ENCODE measurements around the gene GJB1.
"Not testable (repeated sequence)": the region's sequence is repeated elsewhere in the genome, so short reads cannot be mapped to it uniquely, and the experiment has no call there.

GJB1 gene

GRCh38 chrX:71177327-71177726 lies 45.7 kb upstream of the GJB1 start:
- Histone ChIP-seq H3K79me2 (ENCODE audit: insufficient read depth, low read length) (0 out of 2 replicates have a peak, but pooled peaks cover 4% of the 10 kb centered on the region), H3K27ac (ENCODE audit: low read length) (no peak overlapping the region), H3K4me3 (ENCODE audit: low read depth in 1 of 2, low read length in 2 of 2) (no peak overlapping the region), H3K9ac (ENCODE audit: low read depth, low read length) (no peak overlapping the region), H2AFZ (ENCODE audit: low read depth, low read length) (no peak overlapping the region), H3K27me3 (ENCODE audit: insufficient read depth, low read length, poor library complexity) (no peaks in the 10 kb centered on the region), H4K20me1 (ENCODE audit: insufficient read depth, low read length) (no peaks in the 10 kb centered on the region), H3K9me3 (ENCODE audit: insufficient read depth, low read length, severe bottlenecking) (no peaks in the 10 kb centered on the region), H3K36me3 (ENCODE audit: insufficient read depth, low read length) (peaks cover 32% of the 10 kb centered on the region), H3K4me1 (ENCODE audit: insufficient read depth, low read length) (peaks cover 12% of the 10 kb centered on the region), H3K4me2 (ENCODE audit: insufficient read depth, low read length) (no peak overlapping the region)
- DNase-seq = no peak
- TF ChIP-seq, protein P1, sequence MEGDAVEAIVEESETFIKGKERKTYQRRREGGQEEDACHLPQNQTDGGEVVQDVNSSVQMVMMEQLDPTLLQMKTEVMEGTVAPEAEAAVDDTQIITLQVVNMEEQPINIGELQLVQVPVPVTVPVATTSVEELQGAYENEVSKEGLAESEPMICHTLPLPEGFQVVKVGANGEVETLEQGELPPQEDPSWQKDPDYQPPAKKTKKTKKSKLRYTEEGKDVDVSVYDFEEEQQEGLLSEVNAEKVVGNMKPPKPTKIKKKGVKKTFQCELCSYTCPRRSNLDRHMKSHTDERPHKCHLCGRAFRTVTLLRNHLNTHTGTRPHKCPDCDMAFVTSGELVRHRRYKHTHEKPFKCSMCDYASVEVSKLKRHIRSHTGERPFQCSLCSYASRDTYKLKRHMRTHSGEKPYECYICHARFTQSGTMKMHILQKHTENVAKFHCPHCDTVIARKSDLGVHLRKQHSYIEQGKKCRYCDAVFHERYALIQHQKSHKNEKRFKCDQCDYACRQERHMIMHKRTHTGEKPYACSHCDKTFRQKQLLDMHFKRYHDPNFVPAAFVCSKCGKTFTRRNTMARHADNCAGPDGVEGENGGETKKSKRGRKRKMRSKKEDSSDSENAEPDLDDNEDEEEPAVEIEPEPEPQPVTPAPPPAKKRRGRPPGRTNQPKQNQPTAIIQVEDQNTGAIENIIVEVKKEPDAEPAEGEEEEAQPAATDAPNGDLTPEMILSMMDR (IDR thresholded peaks at IDR 0.05; ENCODE audit: borderline replicate concordance, extremely low read depth, low read length, poor library complexity, severe bottlenecking) = no peak
- TF ChIP-seq EZH2 (IDR thresholded peaks at IDR 0.05; ENCODE audit: borderline replicate concordance, low read depth, low read length, severe bottlenecking) = no peak
- ATAC-seq (ENCODE audit: insufficient read depth, low read depth) = no peak

- H3K4me1 ChIP-seq (ENCODE audit: insufficient read depth, low read length) = peaks cover 24% of the 10 kb centered on the region
- H3K9ac ChIP-seq (ENCODE audit: low read depth, low read length) = no peak overlapping the region
- H3K4me3 ChIP-seq (ENCODE audit: low read depth in 1 of 2, low read length in 2 of 2) = no peak overlapping the region
- no peaks in the 10 kb centered on the region for H3K9me3 ChIP-seq (ENCODE audit: insufficient read depth, low read length, severe bottlenecking)
- DNase-seq = peak; percentile 54
- no peak overlapping the region for H3K4me2 ChIP-seq (ENCODE audit: insufficient read depth, low read length)
- TF ChIP-seq EZH2 (IDR thresholded peaks at IDR 0.05; ENCODE audit: borderline replicate concordance, low read depth, low read length, severe bottlenecking) = no peak
- TF ChIP-seq, protein P1 (IDR thresholded peaks at IDR 0.05; ENCODE audit: borderline replicate concordance, extremely low read depth, low read length, poor library complexity, severe bottlenecking) = peak; percentile 81
- H3K27me3 ChIP-seq (ENCODE audit: insufficient read depth, low read length, poor library complexity) = no peaks in the 10 kb centered on the region
- no peak for ATAC-seq (ENCODE audit: insufficient read depth, low read depth)
- H3K79me2 ChIP-seq (ENCODE audit: insufficient read depth, low read length) = 0 out of 2 replicates have a peak, but pooled peaks cover 4% of the 10 kb centered on the region
- H3K36me3 ChIP-seq (ENCODE audit: insufficient read depth, low read length) = peaks cover 30% of the 10 kb centered on the region
- no peaks in the 10 kb centered on the region for H4K20me1 ChIP-seq (ENCODE audit: insufficient read depth, low read length)
- H3K27ac ChIP-seq (ENCODE audit: low read length) = no peak overlapping the region
- no peak overlapping the region for H2AFZ ChIP-seq (ENCODE audit: low read depth, low read length)
Observed at GRCh38 chrX:71178908-71179307, 44.1 kb upstream of the GJB1 start.

GRCh38 chrX:71180579-71181265 lies 42.3 kb upstream of the GJB1 start:
- H3K9me3 ChIP-seq (ENCODE audit: insufficient read depth, low read length, severe bottlenecking); H4K20me1 ChIP-seq (ENCODE audit: insufficient read depth, low read length); ATAC-seq (ENCODE audit: insufficient read depth, low read depth); DNase-seq; H3K27me3 ChIP-seq (ENCODE audit: insufficient read depth, low read length, poor library complexity); H2AFZ ChIP-seq (ENCODE audit: low read depth, low read length); H3K79me2 ChIP-seq (ENCODE audit: insufficient read depth, low read length): not testable (repeated sequence)
- Histone ChIP-seq H3K36me3 (ENCODE audit: insufficient read depth, low read length) (peaks cover 28% of the 10 kb centered on the region), H3K9ac (ENCODE audit: low read depth, low read length) (peak overlapping the region; percentile 88; the same call in 1 of the 2 replicates), H3K4me1 (ENCODE audit: insufficient read depth, low read length) (peaks cover 24% of the 10 kb centered on the region), H3K27ac (ENCODE audit: low read length) (peak overlapping the region; percentile 99), H3K4me3 (ENCODE audit: low read depth in 1 of 2, low read length in 2 of 2) (peak overlapping the region in 1 of 2 experiments; percentile 49; a peak in 1 of 4 replicates), H3K4me2 (ENCODE audit: insufficient read depth, low read length) (peak overlapping the region; percentile 57)

- Histone ChIP-seq H3K4me3 (ENCODE audit: low read depth in 1 of 2, low read length in 2 of 2) (peak overlapping the region; percentile 3 to 49; a peak in 3 of 4 replicates), H3K9me3 (ENCODE audit: insufficient read depth, low read length, severe bottlenecking) (no peaks in the 10 kb centered on the region), H3K36me3 (ENCODE audit: insufficient read depth, low read length) (peaks cover 28% of the 10 kb centered on the region), H3K79me2 (ENCODE audit: insufficient read depth, low read length) (peaks cover 4% of the 10 kb centered on the region; the same call in 1 of the 2 replicates), H3K27ac (ENCODE audit: low read length) (peak overlapping the region; percentile 99), H3K4me2 (ENCODE audit: insufficient read depth, low read length) (peak overlapping the region; percentile 57), H3K9ac (ENCODE audit: low read depth, low read length) (peak overlapping the region; percentile 88), H4K20me1 (ENCODE audit: insufficient read depth, low read length) (no peaks in the 10 kb centered on the region), H3K27me3 (ENCODE audit: insufficient read depth, low read length, poor library complexity) (no peaks in the 10 kb centered on the region), H2AFZ (ENCODE audit: low read depth, low read length) (peak overlapping the region; percentile 72), H3K4me1 (ENCODE audit: insufficient read depth, low read length) (peaks cover 24% of the 10 kb centered on the region)
- TF ChIP-seq, protein P1 (IDR thresholded peaks at IDR 0.05; ENCODE audit: borderline replicate concordance, extremely low read depth, low read length, poor library complexity, severe bottlenecking) = no peak
- TF ChIP-seq EZH2 (IDR thresholded peaks at IDR 0.05; ENCODE audit: borderline replicate concordance, low read depth, low read length, severe bottlenecking) = no peak
- peak; percentile 86 for DNase-seq
- peak; percentile 80 for ATAC-seq (ENCODE audit: insufficient read depth, low read depth)
Observed at GRCh38 chrX:71181558-71181909, 41.5 kb upstream of the GJB1 start.

All from DND-41 (cell line).